Transverse colon (tissue), 4 donors: ENCODE results near the gene LARP7. TPM values are rescaled to one million over a fixed set of nuclear protein-coding genes. Genes with fewer than 3 reads are reported as not detected.

Experiments used
- DNase-seq: peaks from one replicate; pipeline ENCODE4 v3.0.0-alpha.2; 2019
- H3K27ac ChIP-seq, 4 donors: fragments of 200-600 bp; sonication (generic); 2 replicates each; pipeline ENCODE4 v1.5.1; 2016 to 2018; ENCODE audit warnings: inconsistent platforms in 4 of 4
- H3K27me3 ChIP-seq: fragments of 200-600 bp; sonication (generic); 2 replicates; pipeline ENCODE4 v1.5.1; 2017; ENCODE audit warnings: inconsistent platforms
- H3K36me3 ChIP-seq, 4 donors: fragments of 200-600 bp; sonication (generic); 2 replicates each; pipeline ENCODE4 v1.5.1; 2017 to 2019; ENCODE audit warnings: inconsistent platforms in 4 of 4
- H3K4me1 ChIP-seq, 4 donors: fragments of 200-600 bp; sonication (generic); 2 replicates each; pipeline ENCODE4 v1.5.1; 2017 to 2020; ENCODE audit warnings: inconsistent platforms in 4 of 4
- H3K4me3 ChIP-seq, 4 donors: fragments of 200-600 bp; sonication (generic); 1 replicate in 1 of 4; 2 replicates in 3 of 4; pipeline versions ENCODE4 v1.5.1 to v1.6.1; 2017 to 2019; ENCODE audit warnings: inconsistent platforms in 4 of 4
- H3K9me3 ChIP-seq, 2 donors: fragments of 200-600 bp; sonication (generic); 2 replicates each; pipeline ENCODE4 v1.5.1; 2017 to 2019; ENCODE audit warnings: inconsistent platforms in 2 of 2
- EP300 ChIP-seq: sonication (generic); formaldehyde crosslinking; IDR thresholded peaks from one replicate; pipeline ENCODE4 v1.6.1; 2017; ENCODE audit warnings: antibody characterized with exemption, low read depth
- POLR2A ChIP-seq: fragments of 450-650 bp; IDR thresholded peaks from one replicate; pipeline ENCODE4 v1.6.1; 2016; ENCODE audit warnings: antibody characterized with exemption, mild to moderate bottlenecking, moderate library complexity
- POLR2AphosphoS5 ChIP-seq, 3 donors: sonication (generic); formaldehyde crosslinking; IDR thresholded peaks; one replicate each; pipeline ENCODE4 v1.6.1; 2016; ENCODE audit warnings: antibody characterized with exemption in 3 of 3
- WGBS, 2 donors: methylation state at CpG; one replicate each; pipeline ENCODE4 v1.1.5; 2018; ENCODE audit warnings: low coverage in 1 of 2; 5-methylcytosine and 5-hydroxymethylcytosine counted together
- in situ Hi-C, 4 donors: fragments of 200-750 bp; cut with MboI; loops; one replicate each; pipeline versions ENCODE4 v1.15.0 to v1.15.1; 2017; ENCODE audit warnings: low sequenced_read_pairs in 3 of 4, low pct_ligation_motif_present in 1 of 4, low pct_unique_long_range_greater_than_20kb in 1 of 4
- intact Hi-C: fragments of 100-400 bp; cut with DNase I; formaldehyde crosslinking; loops from one replicate; pipeline ENCODE4 v1.15.1; 2023; ENCODE audit warnings: low total_unique reads
- total RNA-seq, 4 donors: library from RNA; depleted of rRNA; stranded (reverse); fragments of >200 nt; gene quantifications; one replicate each; pipeline ENCODE4 v1.1.0, GENCODE V29; 2016
- TF ChIP-seq, protein P1 (sequence below), 5 experiments: fragments of 200-600 bp in 3 of 5; fragments of 450-650 bp in 2 of 5; sonication (generic) in 3 of 5; IDR thresholded peaks; 1 replicate in 2 of 5; 2 replicates in 3 of 5; pipeline ENCODE4 v1.5.1; 2016 to 2017; ENCODE audit warnings: antibody characterized with exemption in 5 of 5, inconsistent platforms in 3 of 5, mild to moderate bottlenecking in 2 of 5, moderate library complexity in 1 of 5

Gene LARP7
- 10 to 100 TPM; 33.3 to 75.4 (median 47.6) TPM for total RNA-seq

DNA sequence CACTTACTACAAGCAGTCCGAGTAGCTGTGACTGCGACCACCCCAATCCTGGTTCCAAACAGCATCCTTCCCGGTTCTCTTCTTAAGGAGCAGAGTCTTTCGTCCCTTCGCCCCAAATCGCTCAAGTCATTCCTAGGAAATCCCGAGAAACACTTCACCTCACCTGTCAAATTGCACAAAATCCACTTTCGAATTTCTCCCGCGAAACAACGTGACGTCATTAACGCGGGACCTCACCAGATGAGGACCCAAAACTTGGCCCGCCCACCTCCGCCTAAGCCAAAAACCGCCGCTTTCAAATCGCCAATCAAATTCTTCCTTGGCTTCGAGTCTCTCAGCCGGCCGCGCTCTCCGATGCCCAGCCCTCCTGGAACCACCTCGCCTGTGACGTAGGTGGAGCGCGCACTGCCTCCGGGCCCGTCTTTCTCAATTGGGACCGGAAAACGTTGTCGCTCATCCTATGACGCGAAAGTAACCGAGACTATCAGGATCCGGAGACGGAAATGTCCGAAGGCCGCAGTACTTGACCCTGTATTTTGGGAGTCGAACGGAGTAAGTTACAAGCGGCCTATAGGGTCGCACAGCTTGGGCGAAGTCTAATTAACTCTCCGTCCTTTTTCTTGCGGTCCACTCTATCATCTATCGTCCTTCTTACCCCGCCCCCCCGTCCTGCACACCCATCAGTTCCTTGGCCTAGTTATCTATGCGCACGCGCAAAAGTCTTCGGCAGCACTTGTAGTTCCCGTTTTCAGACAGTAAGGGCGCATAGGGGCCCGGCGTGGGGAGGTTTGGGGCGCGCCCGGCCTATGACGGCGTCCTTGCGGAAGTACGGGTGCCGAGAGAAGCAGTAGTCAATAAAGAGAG lies at the start of gene LARP7, which contains the start of gene ZGRF1:
Gene LARP7 (plus strand): TSS at position 456 of the 864 bp plus-strand sequence. CDS start 7,527 bp downstream, outside the sequence.
Gene ZGRF1 (minus strand): TSS at position 222 of the 864 bp plus-strand sequence. CDS start 3,733 bp downstream, outside the sequence.
- in situ Hi-C loops, result loop anchor here in 3 of 4 donors (10.0 to 25.0 kb wide), 3 partner anchors 128 to 400 kb away; partner anchors contain the start of gene AP1AR (in 1 of the 3)
- no peaks in the 10 kb centered on the region for H3K36me3 ChIP-seq
- peak within 1 kb of the TSS; percentile 88 to 94 (median 90) for H3K27ac ChIP-seq
- no peaks in the 10 kb centered on the region for H3K27me3 ChIP-seq
- WGBS, 2 donors, result 0 to 1% methylated on average over 1 to 66 of the region's 66 CpGs
- intact Hi-C loops, result loop anchor here (10.0 kb wide), 2 partner anchors 118 to 308 kb away; no protein-coding TSS in a partner anchor
- no peaks in the 10 kb centered on the region for H3K9me3 ChIP-seq
- H3K4me3 ChIP-seq, result peak within 1 kb of the TSS; percentile 43 to 86 (median 54)
- TF ChIP-seq POLR2AphosphoS5 (IDR thresholded peaks at IDR 0.05) (peak; percentile 53 to 68 (median 68)), POLR2A (peak; percentile 55), EP300 (no peak)
- TF ChIP-seq, protein P1, sequence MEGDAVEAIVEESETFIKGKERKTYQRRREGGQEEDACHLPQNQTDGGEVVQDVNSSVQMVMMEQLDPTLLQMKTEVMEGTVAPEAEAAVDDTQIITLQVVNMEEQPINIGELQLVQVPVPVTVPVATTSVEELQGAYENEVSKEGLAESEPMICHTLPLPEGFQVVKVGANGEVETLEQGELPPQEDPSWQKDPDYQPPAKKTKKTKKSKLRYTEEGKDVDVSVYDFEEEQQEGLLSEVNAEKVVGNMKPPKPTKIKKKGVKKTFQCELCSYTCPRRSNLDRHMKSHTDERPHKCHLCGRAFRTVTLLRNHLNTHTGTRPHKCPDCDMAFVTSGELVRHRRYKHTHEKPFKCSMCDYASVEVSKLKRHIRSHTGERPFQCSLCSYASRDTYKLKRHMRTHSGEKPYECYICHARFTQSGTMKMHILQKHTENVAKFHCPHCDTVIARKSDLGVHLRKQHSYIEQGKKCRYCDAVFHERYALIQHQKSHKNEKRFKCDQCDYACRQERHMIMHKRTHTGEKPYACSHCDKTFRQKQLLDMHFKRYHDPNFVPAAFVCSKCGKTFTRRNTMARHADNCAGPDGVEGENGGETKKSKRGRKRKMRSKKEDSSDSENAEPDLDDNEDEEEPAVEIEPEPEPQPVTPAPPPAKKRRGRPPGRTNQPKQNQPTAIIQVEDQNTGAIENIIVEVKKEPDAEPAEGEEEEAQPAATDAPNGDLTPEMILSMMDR (IDR thresholded peaks at IDR 0.05), result peak; percentile 96 to 100 (median 98)
- peaks cover 7 to 42% (median 12%) of the 10 kb centered on the region in 4 donors for H3K4me1 ChIP-seq
- peak; percentile 99 for DNase-seq

DNA sequence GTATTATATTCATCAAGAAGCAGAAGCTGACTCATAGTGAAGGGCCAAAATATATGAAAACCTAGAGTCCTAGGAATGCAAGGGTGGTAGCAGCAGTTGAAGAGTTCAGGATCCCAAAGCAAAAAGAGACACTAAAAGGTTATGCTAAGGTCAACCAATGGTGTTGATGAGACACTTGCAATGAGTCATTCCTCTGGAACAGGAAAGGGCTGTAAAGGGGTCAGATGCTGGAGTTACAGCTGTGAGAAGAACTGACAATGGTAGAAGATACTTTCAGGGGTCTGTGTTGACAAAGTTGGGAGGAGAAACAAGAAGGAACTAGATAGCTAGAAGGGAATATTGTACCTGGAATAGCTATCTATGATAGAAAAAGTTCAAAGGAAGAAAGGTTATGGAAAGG lies 47.7 kb upstream of the LARP7 start:
- in situ Hi-C loops, result no loop called here
- intact Hi-C loops, result no loop called here

DNA sequence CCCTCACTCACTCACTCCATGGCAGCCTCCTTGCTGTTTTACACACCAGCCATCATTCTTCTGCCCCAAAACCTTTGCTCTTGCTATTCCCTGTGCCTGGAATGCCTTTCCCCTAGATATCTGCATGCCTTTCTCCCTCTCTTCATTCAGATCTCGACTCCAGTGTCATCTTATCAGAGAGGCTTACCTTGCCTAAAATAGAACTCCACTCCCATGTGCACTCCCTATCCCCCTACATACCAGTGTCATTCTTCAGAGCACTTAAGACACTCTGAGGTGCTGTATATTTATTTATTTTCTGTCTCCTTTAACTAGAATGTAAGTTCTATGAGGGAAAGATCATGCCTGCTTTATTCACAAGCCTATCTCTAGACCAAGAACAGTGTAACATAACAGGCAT lies 45.4 kb upstream of the LARP7 start:
- Histone ChIP-seq H3K36me3 (no peaks in the 10 kb centered on the region), H3K9me3 (no peaks in the 10 kb centered on the region), H3K27me3 (no peaks in the 10 kb centered on the region), H3K4me1 (no peaks in the 10 kb centered on the region), H3K4me3 (no peak overlapping the region), H3K27ac (no peak overlapping the region)
- TF ChIP-seq, protein P1 (IDR thresholded peaks at IDR 0.05), result no peak
- TF ChIP-seq POLR2A, result no peak
- no peak for TF ChIP-seq EP300
- no peak for TF ChIP-seq POLR2AphosphoS5 (IDR thresholded peaks at IDR 0.05)
- WGBS, 2 donors, result 71 to 81% methylated on average over 1 of the region's 1 CpG
- no peak for DNase-seq
- in situ Hi-C loops (no loop called here), intact Hi-C loops (no loop called here)

More for the DNA sequence above, 47.7 kb upstream of the LARP7 start:
- Histone ChIP-seq H3K4me1 (no peaks in the 10 kb centered on the region), H3K27ac (no peak overlapping the region), H3K27me3 (no peaks in the 10 kb centered on the region), H3K4me3 (no peak overlapping the region), H3K36me3 (no peaks in the 10 kb centered on the region), H3K9me3 (no peaks in the 10 kb centered on the region)
- DNase-seq, result no peak
- TF ChIP-seq EP300 (no peak), POLR2A (no peak), POLR2AphosphoS5 (IDR thresholded peaks at IDR 0.05) (no peak)
- TF ChIP-seq, protein P1 (IDR thresholded peaks at IDR 0.05), result no peak

DNA sequence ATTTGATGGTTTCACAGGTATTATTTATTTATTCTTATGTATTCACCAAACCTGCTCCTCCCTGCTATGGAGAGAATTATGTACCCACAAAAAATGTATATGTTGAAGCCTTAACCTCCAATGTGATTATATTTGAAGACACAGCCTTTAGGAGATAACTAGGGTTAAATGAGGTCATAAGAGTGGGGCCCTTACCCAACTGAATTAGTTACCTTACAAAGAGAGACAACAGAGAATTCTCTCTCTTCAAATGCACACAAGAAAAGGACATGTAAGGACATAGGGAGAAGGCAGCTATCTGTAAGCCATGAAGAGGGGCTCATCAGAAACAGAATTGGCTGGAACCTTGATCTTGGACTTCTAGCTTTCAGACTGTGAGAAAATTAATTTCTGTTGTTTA lies 44.2 kb upstream of the LARP7 start:
- Histone ChIP-seq H3K4me1 (no peaks in the 10 kb centered on the region), H3K4me3 (no peak overlapping the region), H3K9me3 (no peaks in the 10 kb centered on the region), H3K27me3 (no peaks in the 10 kb centered on the region), H3K36me3 (no peaks in the 10 kb centered on the region), H3K27ac (no peak overlapping the region)
- intact Hi-C loops (no loop called here), in situ Hi-C loops (no loop called here)
- no peak for DNase-seq
- TF ChIP-seq POLR2A (no peak), EP300 (no peak), POLR2AphosphoS5 (IDR thresholded peaks at IDR 0.05) (no peak)
- TF ChIP-seq, protein P1 (IDR thresholded peaks at IDR 0.05), result no peak
